Measurements from ENCODE around the gene LHFPL3. TPM values are rescaled to one million over a fixed set of nuclear protein-coding genes. Genes with fewer than 3 reads are reported as not detected.

LHFPL3 gene
- polyA plus RNA-seq, 1 of the 3 experiments (the other 2 are of a cell fraction), result not detected

- POLR2A ChIA-PET, result interaction anchor here (0.9 kb wide), 1 partner anchor 9 kb away, joined by 4 read pairs; no protein-coding TSS in a partner anchor
- Histone ChIP-seq H3K4me1 (ENCODE audit: control insufficient read depth in 1 of 2, insufficient read depth in 2 of 2, low read depth in 1 of 2, low read length in 1 of 2) (peaks cover 0 to 2% of the 10 kb centered on the region in 2 experiments; a peak in 2 of 4 replicates), H3K4me3 (ENCODE audit: low read depth in 2 of 2, low read length in 1 of 2) (no peak overlapping the region), H3K27me3 (ENCODE audit: insufficient read depth) (peaks cover 35% of the 10 kb centered on the region), H3K79me2 (ENCODE audit: insufficient read depth) (no peaks in the 10 kb centered on the region), H3K9me3 (no peaks in the 10 kb centered on the region), H3K9me2 (no peaks in the 10 kb centered on the region), H3K36me3 (replicated peaks in 1 of 2; ENCODE audit: control insufficient read depth in 1 of 2, insufficient read depth in 2 of 2, low read length in 1 of 2) (no peaks in the 10 kb centered on the region), H3K9ac (no peak overlapping the region), H2AFZ (ENCODE audit: low read depth) (no peak overlapping the region), H4K20me1 (ENCODE audit: insufficient read depth) (no peaks in the 10 kb centered on the region), H3K27ac (ENCODE audit: low read depth in 2 of 2, low read length in 1 of 2) (no peak overlapping the region), H3K4me2 (no peak overlapping the region), H3F3A (replicated peaks; ENCODE audit: insufficient read depth) (no peaks in the 10 kb centered on the region)
- CTCF ChIA-PET, result interaction anchor here (1.3 to 12.3 kb wide), 4 partner anchors 11 to 663 kb away, joined by 6 to 148 read pairs (median 16); no protein-coding TSS in a partner anchor
- TF ChIP-seq MXI1 (IDR thresholded peaks at IDR 0.05; ENCODE audit: low read depth, low read length), result no peak
- TF ChIP-seq RAD21 (IDR thresholded peaks at IDR 0.05; ENCODE audit: low read length), result no peak
- no peak for TF ChIP-seq REST (IDR thresholded peaks at IDR 0.05; ENCODE audit: low read depth, low read length)
- no peak for TF ChIP-seq CHD2 (IDR thresholded peaks at IDR 0.05; ENCODE audit: low read length, partially characterized antibody)
- TF ChIP-seq TEAD4 (IDR thresholded peaks at IDR 0.05; ENCODE audit: borderline replicate concordance, insufficient read depth), result no peak
- no peak for TF ChIP-seq ZBTB33 (IDR thresholded peaks at IDR 0.05; ENCODE audit: borderline replicate concordance, low read depth)
- TF ChIP-seq SMC3 (IDR thresholded peaks at IDR 0.05; ENCODE audit: low read depth, low read length), result no peak
- TF ChIP-seq RCOR1 (IDR thresholded peaks at IDR 0.05; ENCODE audit: low read length), result no peak
- no peak for TF ChIP-seq USF2 (IDR thresholded peaks at IDR 0.05; ENCODE audit: borderline replicate concordance, low read depth, low read length)
- no peak for TF ChIP-seq USF1 (IDR thresholded peaks at IDR 0.05; ENCODE audit: borderline replicate concordance, low read depth)
- TF ChIP-seq ELF1 (IDR thresholded peaks at IDR 0.05), result no peak
- TF ChIP-seq RXRA (IDR thresholded peaks at IDR 0.05; ENCODE audit: borderline replicate concordance, low read depth), result no peak
- TF ChIP-seq NFIC (IDR thresholded peaks at IDR 0.05; ENCODE audit: borderline replicate concordance), result no peak
- TF ChIP-seq POLR2AphosphoS5 (IDR thresholded peaks at IDR 0.05; ENCODE audit: low read depth, low read length), result no peak
- TF ChIP-seq IRF3 (IDR thresholded peaks at IDR 0.05; ENCODE audit: low read depth, low read length), result no peak
- no peak for TF ChIP-seq EP300 (IDR thresholded peaks at IDR 0.05; ENCODE audit: borderline replicate concordance in 1 of 2, low read depth in 1 of 2, low read length in 1 of 2)
- TF ChIP-seq MEF2A (IDR thresholded peaks at IDR 0.05; ENCODE audit: borderline replicate concordance, low read depth), result no peak
- WGBS (ENCODE audit: low lambda C conversion rate), result 59% methylated on average over 1 of the region's 1 CpG
- no peak for DNase-seq
Measured at GRCh38 chr7:104894314-104894713, 565.9 kb downstream of the LHFPL3 start.

Data from SK-N-SH (cell line).